Karpas-422 (cell line): Measurements from ENCODE around the gene STX7. TPM values are rescaled to one million over a fixed set of nuclear protein-coding genes. Genes with fewer than 3 reads are reported as not detected.

Experiments used
- DNase-seq: peaks from one replicate; pipeline ENCODE4 v3.0.0-alpha.2; 2015
- H2AFZ ChIP-seq: fragments of 200-600 bp; sonication (generic); 2 replicates; pipeline ENCODE4 v1.6.1; 2014; ENCODE audit warnings: antibody characterized with exemption, low read length, mixed read lengths
- H3K27ac ChIP-seq: fragments of 200-600 bp; sonication (generic); 2 replicates; pipeline ENCODE4 v1.5.1; 2014; ENCODE audit warnings: mild to moderate bottlenecking, low read length, moderate library complexity
- H3K27me3 ChIP-seq: fragments of 200-600 bp; sonication (generic); 2 replicates; pipeline ENCODE4 v1.6.1; 2014; ENCODE audit warnings: low read length, mixed read lengths
- H3K36me3 ChIP-seq: fragments of 200-600 bp; sonication (generic); 2 replicates; pipeline ENCODE4 v1.6.1; 2014; ENCODE audit warnings: low read length, mixed read lengths; ENCODE audit not compliant: insufficient read depth
- H3K4me1 ChIP-seq: fragments of 200-600 bp; sonication (generic); 2 replicates; pipeline ENCODE4 v1.6.1; 2014; ENCODE audit warnings: mild to moderate bottlenecking, low read length, mixed read lengths
- H3K4me2 ChIP-seq: fragments of 200-600 bp; sonication (generic); 2 replicates; pipeline ENCODE4 v1.6.1; 2014; ENCODE audit warnings: low read length, low read depth, mild to moderate bottlenecking; ENCODE audit not compliant: poor library complexity, severe bottlenecking
- H3K4me3 ChIP-seq: fragments of 200-600 bp; sonication (generic); 2 replicates; pipeline ENCODE4 v1.5.1; 2014; ENCODE audit warnings: mild to moderate bottlenecking, antibody characterized with exemption, low read length, mixed read lengths
- H3K79me2 ChIP-seq: fragments of 200-600 bp; sonication (generic); 2 replicates; pipeline ENCODE4 v1.6.1; 2014; ENCODE audit warnings: mild to moderate bottlenecking, low read length, mixed read lengths
- H3K9ac ChIP-seq: fragments of 200-600 bp; sonication (generic); 2 replicates; pipeline ENCODE4 v1.6.0; 2014; ENCODE audit warnings: low read length
- H3K9me2 ChIP-seq: fragments of 200-600 bp; sonication (generic), shearing (Covaris generic); replicated peaks from 2 replicates; pipeline ENCODE4 v1.6.0; 2014; ENCODE audit warnings: mild to moderate bottlenecking, low read length, moderate library complexity; ENCODE audit not compliant: insufficient read depth
- H3K9me3 ChIP-seq: fragments of 300-700, 200-600 bp; sonication (generic); 2 replicates; pipeline ENCODE4 v1.6.1; 2014; ENCODE audit warnings: low read length, mixed read lengths
- H4K20me1 ChIP-seq: fragments of 200-600 bp; sonication (generic); 2 replicates; pipeline ENCODE4 v1.6.1; 2014; ENCODE audit warnings: mild to moderate bottlenecking, antibody characterized with exemption, low read length, low read depth; ENCODE audit not compliant: insufficient read depth
- total RNA-seq: library from RNA; depleted of rRNA; stranded (reverse); fragments of >200 nt; shearing (Covaris generic); gene quantifications from 2 replicates; pipeline ENCODE4 v1.2.3, GENCODE V29; 2014; ENCODE audit warnings: low replicate concordance

The STX7 gene
- total RNA-seq, 1 experiment from 2014 or later: 39.7 TPM

- Histone ChIP-seq H3K36me3 (peaks cover 90% of the 10 kb centered on the region), H3K9me2 (no peaks in the 10 kb centered on the region)
- DNase-seq: no peak
These were observed 51.0 kb downstream of the STX7 start for GRCh38 chr6:132461958-132462357.

DNA sequence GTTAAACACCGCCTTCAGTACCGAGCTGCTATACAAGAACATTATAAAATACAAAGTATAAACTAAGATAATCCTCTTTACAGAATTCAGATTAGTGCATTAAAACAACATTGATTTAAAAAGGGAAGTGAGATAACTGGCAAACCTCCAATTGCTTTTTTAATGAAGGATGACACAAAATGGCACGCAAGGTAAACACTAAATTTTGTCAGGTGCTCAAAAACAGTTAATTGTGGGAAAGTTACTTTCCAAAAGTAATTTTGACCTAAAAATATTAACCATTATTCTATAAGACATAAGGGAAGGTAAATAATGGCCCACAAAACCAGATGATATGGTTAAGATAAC, 53.3 kb downstream of the STX7 start:
- no peak for DNase-seq
- Histone ChIP-seq H3K36me3 (peaks cover 88% of the 10 kb centered on the region), H3K4me1 (no peaks in the 10 kb centered on the region), H3K9ac (no peak overlapping the region), H3K9me3 (no peaks in the 10 kb centered on the region), H4K20me1 (no peaks in the 10 kb centered on the region), H3K4me2 (no peak overlapping the region), H2AFZ (no peak overlapping the region), H3K9me2 (no peaks in the 10 kb centered on the region), H3K27ac (no peak overlapping the region), H3K79me2 (no peaks in the 10 kb centered on the region), H3K27me3 (no peaks in the 10 kb centered on the region), H3K4me3 (no peak overlapping the region)

More at GRCh38 chr6:132461958-132462357, 51.0 kb downstream of the STX7 start:
- peaks cover 11% of the 10 kb centered on the region for H3K4me1 ChIP-seq
- no peaks in the 10 kb centered on the region for H3K27me3 ChIP-seq
- no peaks in the 10 kb centered on the region for H3K9me3 ChIP-seq
- H3K9ac ChIP-seq: no peak overlapping the region
- H3K4me3 ChIP-seq: no peak overlapping the region
- H2AFZ ChIP-seq: no peak overlapping the region
- H3K27ac ChIP-seq: no peak overlapping the region
- H3K4me2 ChIP-seq: no peak overlapping the region
- no peaks in the 10 kb centered on the region for H4K20me1 ChIP-seq
- H3K79me2 ChIP-seq: peaks cover 5% of the 10 kb centered on the region; the same call in 1 of the 2 replicates

DNA sequence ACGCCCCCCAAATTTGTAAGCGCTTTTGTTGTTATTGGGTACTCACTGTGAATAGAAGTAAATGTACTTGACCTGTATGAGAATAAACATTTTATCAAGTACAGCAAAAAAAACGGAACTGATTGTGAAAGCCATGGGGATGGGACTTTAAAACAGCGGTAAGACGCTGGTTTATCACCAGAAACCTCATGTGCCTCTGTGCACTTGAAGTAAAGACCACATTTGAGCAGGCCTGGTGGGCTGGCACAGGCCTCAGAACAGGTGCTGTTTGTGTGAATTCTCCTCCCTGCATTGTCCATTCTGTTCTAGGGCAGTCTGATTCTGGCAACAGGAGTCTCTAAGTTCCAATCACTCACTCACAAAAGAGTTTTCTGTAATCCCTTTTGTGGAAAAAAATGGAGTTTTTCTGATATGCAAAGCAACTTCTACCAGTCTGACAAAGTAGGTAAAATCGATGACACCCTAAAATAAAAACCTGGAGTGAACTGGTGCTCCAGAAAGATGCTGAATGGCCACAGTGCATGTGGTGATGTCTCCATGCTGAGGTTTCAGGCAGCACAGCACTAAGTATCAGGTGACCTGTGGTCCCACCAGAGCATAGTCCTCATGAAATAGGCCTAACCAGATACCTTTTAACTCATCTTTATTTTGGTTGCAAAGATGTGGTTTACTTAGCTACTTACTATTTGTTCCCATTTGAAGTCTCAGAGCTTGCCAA, 53.9 kb downstream of the STX7 start:
- DNase-seq: no peak
- no peak overlapping the region for H3K9ac ChIP-seq
- no peaks in the 10 kb centered on the region for H3K79me2 ChIP-seq
- H3K4me1 ChIP-seq: no peaks in the 10 kb centered on the region
- no peak overlapping the region for H3K27ac ChIP-seq
- no peaks in the 10 kb centered on the region for H3K9me3 ChIP-seq
- no peaks in the 10 kb centered on the region for H3K27me3 ChIP-seq
- H3K4me3 ChIP-seq: no peak overlapping the region
- peaks cover 87% of the 10 kb centered on the region for H3K36me3 ChIP-seq
- no peak overlapping the region for H3K4me2 ChIP-seq
- H2AFZ ChIP-seq: no peak overlapping the region
- H3K9me2 ChIP-seq: no peaks in the 10 kb centered on the region
- no peaks in the 10 kb centered on the region for H4K20me1 ChIP-seq

- Histone ChIP-seq H3K9ac (no peak overlapping the region), H3K4me1 (no peaks in the 10 kb centered on the region), H3K9me3 (no peaks in the 10 kb centered on the region), H3K4me2 (no peak overlapping the region), H3K4me3 (no peak overlapping the region), H3K27me3 (no peaks in the 10 kb centered on the region), H2AFZ (no peak overlapping the region), H4K20me1 (no peaks in the 10 kb centered on the region), H3K36me3 (peaks cover 89% of the 10 kb centered on the region), H3K27ac (no peak overlapping the region), H3K9me2 (no peaks in the 10 kb centered on the region), H3K79me2 (no peaks in the 10 kb centered on the region)
- DNase-seq: no peak
These were observed 56.2 kb downstream of the STX7 start for GRCh38 chr6:132456700-132457143.

GRCh38 chr6:132446855-132447241, 66.1 kb downstream of the STX7 start:
- Histone ChIP-seq H3K27me3 (no peaks in the 10 kb centered on the region), H4K20me1 (no peaks in the 10 kb centered on the region), H3K4me3 (no peak overlapping the region), H3K4me2 (no peak overlapping the region), H2AFZ (no peak overlapping the region), H3K36me3 (peaks cover 69% of the 10 kb centered on the region), H3K9me2 (no peaks in the 10 kb centered on the region), H3K4me1 (no peaks in the 10 kb centered on the region), H3K9ac (no peak overlapping the region), H3K79me2 (no peaks in the 10 kb centered on the region), H3K9me3 (no peaks in the 10 kb centered on the region), H3K27ac (no peak overlapping the region)
- no peak for DNase-seq

- Histone ChIP-seq H3K4me2 (no peak overlapping the region), H3K4me1 (no peaks in the 10 kb centered on the region), H3K27me3 (no peaks in the 10 kb centered on the region), H3K36me3 (peaks cover 64% of the 10 kb centered on the region), H2AFZ (no peak overlapping the region), H3K79me2 (no peaks in the 10 kb centered on the region), H3K27ac (no peak overlapping the region), H3K4me3 (no peak overlapping the region), H3K9me2 (no peaks in the 10 kb centered on the region), H3K9ac (no peak overlapping the region), H3K9me3 (no peaks in the 10 kb centered on the region), H4K20me1 (no peaks in the 10 kb centered on the region)
- no peak for DNase-seq
These were observed 66.6 kb downstream of the STX7 start for GRCh38 chr6:132446141-132446854.

DNA sequence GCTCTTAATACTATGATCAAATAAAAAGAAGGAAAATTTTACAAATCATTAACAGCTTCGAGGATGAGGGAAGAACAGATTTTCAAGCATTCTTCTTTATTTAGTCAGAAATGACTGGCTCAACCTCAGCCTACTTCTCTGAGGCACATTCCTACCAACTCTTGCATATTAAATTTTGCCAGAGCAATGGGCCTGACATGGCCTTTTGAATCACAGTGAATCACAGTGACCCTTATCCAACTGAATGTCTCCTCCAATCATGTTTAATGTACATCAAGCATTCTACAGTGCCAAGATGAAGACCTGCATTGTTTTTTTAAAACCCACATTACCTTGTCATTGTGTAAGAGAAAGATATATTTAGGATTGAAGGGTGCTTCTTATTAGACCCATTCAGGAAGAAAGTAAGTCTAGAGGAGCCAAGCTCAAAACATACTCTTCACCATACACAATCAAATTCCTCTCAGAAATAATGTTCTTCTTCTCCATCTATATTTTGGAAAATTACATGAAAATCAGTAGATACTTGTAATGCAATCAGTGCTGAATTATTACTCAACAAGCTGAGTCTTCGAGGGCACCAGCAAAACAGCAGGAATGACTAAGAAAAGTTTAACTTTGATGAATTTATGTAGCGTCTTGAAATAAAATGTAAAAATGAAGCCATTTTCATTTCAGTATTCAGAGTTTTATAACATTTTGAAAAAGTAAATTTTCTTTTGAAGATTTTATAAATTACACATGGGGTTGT, 67.5 kb downstream of the STX7 start:
- Histone ChIP-seq H3K9me3 (no peaks in the 10 kb centered on the region), H3K9ac (no peak overlapping the region), H3K27me3 (no peaks in the 10 kb centered on the region), H4K20me1 (no peaks in the 10 kb centered on the region), H3K4me3 (no peak overlapping the region), H3K9me2 (no peaks in the 10 kb centered on the region), H3K27ac (no peak overlapping the region), H3K4me1 (no peaks in the 10 kb centered on the region), H3K79me2 (no peaks in the 10 kb centered on the region), H3K4me2 (no peak overlapping the region), H3K36me3 (peaks cover 56% of the 10 kb centered on the region), H2AFZ (no peak overlapping the region)
- DNase-seq: no peak

- Histone ChIP-seq H3K9me2 (no peaks in the 10 kb centered on the region), H3K4me3 (no peak overlapping the region), H3K9ac (no peak overlapping the region), H3K4me1 (no peaks in the 10 kb centered on the region), H2AFZ (no peak overlapping the region), H3K27me3 (no peaks in the 10 kb centered on the region), H3K27ac (no peak overlapping the region), H3K4me2 (no peak overlapping the region), H3K9me3 (no peaks in the 10 kb centered on the region), H3K36me3 (peaks cover 45% of the 10 kb centered on the region), H3K79me2 (no peaks in the 10 kb centered on the region), H4K20me1 (no peaks in the 10 kb centered on the region)
- DNase-seq: no peak
These were observed 69.7 kb downstream of the STX7 start for GRCh38 chr6:132443206-132443605.
